Panc1 (cell line): Measurements from ENCODE around the gene CALCR.

Source experiments
- SIN3A ChIP-seq: IDR thresholded peaks from 2 replicates; pipeline ENCODE4 v1.6.1; 2012; ENCODE audit warnings: low read depth, mild to moderate bottlenecking, low read length, moderate library complexity, borderline replicate concordance; ENCODE audit not compliant: insufficient read depth
- TF ChIP-seq, protein P1 (sequence below): fragments of 450-650 bp; IDR thresholded peaks from 2 replicates; pipeline ENCODE4 v1.5.1; 2017; ENCODE audit warnings: mild to moderate bottlenecking
- TF ChIP-seq, protein P2 (sequence below), 2 experiments: IDR thresholded peaks; 2 replicates each; pipeline ENCODE4 v1.6.1; 2011 to 2012; ENCODE audit warnings: low read depth in 2 of 2, control low read depth in 1 of 2, low read length in 1 of 2, mild to moderate bottlenecking in 1 of 2, moderate library complexity in 1 of 2; ENCODE audit not compliant: insufficient read depth in 1 of 2

DNA sequence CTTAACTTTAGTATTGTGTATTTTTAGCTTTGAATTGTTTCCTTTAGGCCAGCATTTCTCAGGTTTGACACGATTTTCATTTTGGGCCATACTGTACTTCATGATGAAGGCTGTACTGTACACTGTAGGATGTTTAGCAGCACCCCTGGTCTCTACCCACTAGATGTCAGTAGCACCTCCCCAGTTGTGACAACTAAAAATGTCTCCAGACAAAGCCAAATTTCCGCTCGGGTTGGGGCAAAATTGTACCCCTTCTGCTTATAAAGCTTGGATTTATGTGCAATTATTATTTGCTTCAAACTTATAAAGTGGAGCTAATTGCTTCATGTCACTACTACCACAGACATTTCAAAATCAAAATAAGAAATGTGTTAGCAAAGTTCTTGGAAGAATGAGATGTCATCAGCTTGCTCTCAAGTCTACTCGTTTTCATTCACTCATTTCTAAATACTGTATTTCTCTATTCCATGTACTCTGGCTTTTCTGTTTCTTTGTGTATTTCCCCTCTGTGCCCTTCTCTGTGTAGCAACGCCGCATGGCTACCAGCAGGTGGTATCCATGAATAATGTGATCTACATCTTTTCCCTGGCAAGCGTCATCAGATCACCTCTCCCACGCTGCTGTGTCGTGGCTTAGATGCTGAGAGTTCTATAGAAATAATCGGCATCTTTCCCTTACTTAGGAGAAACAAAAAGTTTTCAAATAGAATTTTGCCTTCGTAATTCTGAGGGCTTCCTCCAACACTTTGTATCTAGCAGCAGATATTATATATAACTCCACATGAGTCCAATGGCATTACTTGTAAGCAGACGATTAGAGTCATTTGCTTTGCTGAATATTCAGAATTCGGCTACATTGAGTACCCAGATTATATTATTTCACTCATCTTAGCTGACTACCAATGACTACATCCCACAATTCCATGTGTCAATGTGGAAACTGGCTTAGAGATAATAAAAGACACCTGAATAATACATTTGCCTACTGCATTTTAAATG is 47.8 kb upstream of the CALCR start:
- TF ChIP-seq, protein P1, sequence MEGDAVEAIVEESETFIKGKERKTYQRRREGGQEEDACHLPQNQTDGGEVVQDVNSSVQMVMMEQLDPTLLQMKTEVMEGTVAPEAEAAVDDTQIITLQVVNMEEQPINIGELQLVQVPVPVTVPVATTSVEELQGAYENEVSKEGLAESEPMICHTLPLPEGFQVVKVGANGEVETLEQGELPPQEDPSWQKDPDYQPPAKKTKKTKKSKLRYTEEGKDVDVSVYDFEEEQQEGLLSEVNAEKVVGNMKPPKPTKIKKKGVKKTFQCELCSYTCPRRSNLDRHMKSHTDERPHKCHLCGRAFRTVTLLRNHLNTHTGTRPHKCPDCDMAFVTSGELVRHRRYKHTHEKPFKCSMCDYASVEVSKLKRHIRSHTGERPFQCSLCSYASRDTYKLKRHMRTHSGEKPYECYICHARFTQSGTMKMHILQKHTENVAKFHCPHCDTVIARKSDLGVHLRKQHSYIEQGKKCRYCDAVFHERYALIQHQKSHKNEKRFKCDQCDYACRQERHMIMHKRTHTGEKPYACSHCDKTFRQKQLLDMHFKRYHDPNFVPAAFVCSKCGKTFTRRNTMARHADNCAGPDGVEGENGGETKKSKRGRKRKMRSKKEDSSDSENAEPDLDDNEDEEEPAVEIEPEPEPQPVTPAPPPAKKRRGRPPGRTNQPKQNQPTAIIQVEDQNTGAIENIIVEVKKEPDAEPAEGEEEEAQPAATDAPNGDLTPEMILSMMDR, result peak; percentile 66
- no peak for TF ChIP-seq SIN3A
- TF ChIP-seq, protein P2, sequence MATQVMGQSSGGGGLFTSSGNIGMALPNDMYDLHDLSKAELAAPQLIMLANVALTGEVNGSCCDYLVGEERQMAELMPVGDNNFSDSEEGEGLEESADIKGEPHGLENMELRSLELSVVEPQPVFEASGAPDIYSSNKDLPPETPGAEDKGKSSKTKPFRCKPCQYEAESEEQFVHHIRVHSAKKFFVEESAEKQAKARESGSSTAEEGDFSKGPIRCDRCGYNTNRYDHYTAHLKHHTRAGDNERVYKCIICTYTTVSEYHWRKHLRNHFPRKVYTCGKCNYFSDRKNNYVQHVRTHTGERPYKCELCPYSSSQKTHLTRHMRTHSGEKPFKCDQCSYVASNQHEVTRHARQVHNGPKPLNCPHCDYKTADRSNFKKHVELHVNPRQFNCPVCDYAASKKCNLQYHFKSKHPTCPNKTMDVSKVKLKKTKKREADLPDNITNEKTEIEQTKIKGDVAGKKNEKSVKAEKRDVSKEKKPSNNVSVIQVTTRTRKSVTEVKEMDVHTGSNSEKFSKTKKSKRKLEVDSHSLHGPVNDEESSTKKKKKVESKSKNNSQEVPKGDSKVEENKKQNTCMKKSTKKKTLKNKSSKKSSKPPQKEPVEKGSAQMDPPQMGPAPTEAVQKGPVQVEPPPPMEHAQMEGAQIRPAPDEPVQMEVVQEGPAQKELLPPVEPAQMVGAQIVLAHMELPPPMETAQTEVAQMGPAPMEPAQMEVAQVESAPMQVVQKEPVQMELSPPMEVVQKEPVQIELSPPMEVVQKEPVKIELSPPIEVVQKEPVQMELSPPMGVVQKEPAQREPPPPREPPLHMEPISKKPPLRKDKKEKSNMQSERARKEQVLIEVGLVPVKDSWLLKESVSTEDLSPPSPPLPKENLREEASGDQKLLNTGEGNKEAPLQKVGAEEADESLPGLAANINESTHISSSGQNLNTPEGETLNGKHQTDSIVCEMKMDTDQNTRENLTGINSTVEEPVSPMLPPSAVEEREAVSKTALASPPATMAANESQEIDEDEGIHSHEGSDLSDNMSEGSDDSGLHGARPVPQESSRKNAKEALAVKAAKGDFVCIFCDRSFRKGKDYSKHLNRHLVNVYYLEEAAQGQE (IDR thresholded peaks at IDR 0.05; ENCODE audit: insufficient read depth in 1 of 2, low read depth in 2 of 2, low read length in 1 of 2), result no peak
